GM23338 (cell line): ENCODE measurements around the gene ZSCAN23. TPM values are rescaled to one million over a fixed set of nuclear protein-coding genes. Genes with fewer than 3 reads are reported as not detected.
A peak's percentile ranks its signal among the peaks of the same experiment; 100 is the strongest.

Experiments
- ATAC-seq: fragments of 200-7000 bp; cut with Tn5 transposase; 3 replicates; pipeline ENCODE4 v1.9.1; 2020
- DNase-seq: peaks from one replicate; pipeline ENCODE4 v3.0.0-alpha.2; 2015; ENCODE audit warnings: low spot score
- H2AFZ ChIP-seq: fragments of 200-600 bp; sonication (generic); 2 replicates; pipeline ENCODE4 v1.8.0; 2016; ENCODE audit warnings: antibody characterized with exemption, mild to moderate bottlenecking, moderate library complexity
- H3F3A ChIP-seq: fragments of 200-600 bp; sonication (generic); replicated peaks from 2 replicates; pipeline ENCODE4 v1.8.0; 2017; ENCODE audit warnings: antibody characterized with exemption, mixed run types, low read depth
- H3K27ac ChIP-seq: fragments of 200-600 bp; sonication (generic); 2 replicates; pipeline ENCODE4 v1.6.1; 2016; ENCODE audit warnings: low read depth
- H3K27me3 ChIP-seq: fragments of 200-600 bp; sonication (generic); 2 replicates; pipeline ENCODE4 v1.8.0; 2016; ENCODE audit warnings: mild to moderate bottlenecking, mixed run types, moderate library complexity; ENCODE audit not compliant: insufficient read depth
- H3K36me3 ChIP-seq: fragments of 200-600 bp; sonication (generic); 2 replicates; pipeline ENCODE4 v1.8.0; 2016; ENCODE audit warnings: mild to moderate bottlenecking; ENCODE audit not compliant: insufficient read depth
- H3K4me1 ChIP-seq: fragments of 200-600 bp; sonication (generic); 2 replicates; pipeline ENCODE4 v1.8.0; 2016; ENCODE audit warnings: mild to moderate bottlenecking, moderate library complexity; ENCODE audit not compliant: insufficient read depth
- H3K4me2 ChIP-seq: fragments of 200-600 bp; sonication (generic); 2 replicates; pipeline ENCODE4 v1.7.1; 2017; ENCODE audit warnings: mixed run types
- H3K4me3 ChIP-seq: fragments of 200-600 bp; sonication (generic); 2 replicates; pipeline ENCODE4 v1.6.1; 2016; ENCODE audit warnings: mixed run types
- H3K79me2 ChIP-seq: fragments of 200-600 bp; sonication (generic); replicated peaks from 2 replicates; pipeline ENCODE4 v1.8.0; 2017; ENCODE audit warnings: mild to moderate bottlenecking; ENCODE audit not compliant: insufficient read depth
- H3K9me2 ChIP-seq: fragments of 200-600 bp; sonication (generic); 2 replicates; pipeline ENCODE4 v1.8.0; 2017; ENCODE audit not compliant: insufficient read depth
- H4K20me1 ChIP-seq: fragments of 200-600 bp; sonication (generic); replicated peaks from 2 replicates; pipeline ENCODE4 v1.8.0; 2017; ENCODE audit warnings: mild to moderate bottlenecking; ENCODE audit not compliant: insufficient read depth
- H3K27ac Mint-ChIP-seq: 2 replicates; pipeline ENCODE4 v1.8.0; 2020; ENCODE audit warnings: inconsistent platforms, mild to moderate bottlenecking, moderate library complexity, mixed read lengths
- H3K27me3 Mint-ChIP-seq: 3 replicates; pipeline ENCODE4 v1.8.0; 2022; ENCODE audit warnings: low read depth, mild to moderate bottlenecking, moderate library complexity, mixed read lengths, inconsistent platforms; ENCODE audit not compliant: insufficient read depth, poor library complexity
- H3K36me3 Mint-ChIP-seq: 3 replicates; pipeline ENCODE4 v1.8.0; 2021; ENCODE audit warnings: low read depth, mild to moderate bottlenecking, inconsistent platforms, moderate library complexity, mixed read lengths
- H3K4me1 Mint-ChIP-seq: 3 replicates; pipeline ENCODE4 v1.8.0; 2020; ENCODE audit warnings: mild to moderate bottlenecking, inconsistent platforms, mixed read lengths
- H3K4me3 Mint-ChIP-seq: 3 replicates; pipeline ENCODE4 v1.8.0; 2021; ENCODE audit warnings: moderate library complexity, mild to moderate bottlenecking, inconsistent platforms, mixed read lengths
- H3K9me3 Mint-ChIP-seq: 3 replicates; pipeline ENCODE4 v1.8.0; 2020; ENCODE audit warnings: moderate library complexity, mild to moderate bottlenecking, inconsistent platforms, mixed read lengths
- EZH2 ChIP-seq: fragments of 200-600 bp; sonication (generic); IDR thresholded peaks from one replicate; pipeline ENCODE4 v1.8.0; 2017; ENCODE audit warnings: antibody characterized with exemption, mild to moderate bottlenecking, low read depth; ENCODE audit not compliant: unreplicated experiment
- EZH2phosphoT487 ChIP-seq: fragments of 200-600 bp; sonication (generic); IDR thresholded peaks from one replicate; pipeline ENCODE4 v1.8.1; 2018; ENCODE audit warnings: antibody characterized with exemption; ENCODE audit not compliant: unreplicated experiment
- JUNB ChIP-seq: IDR thresholded peaks from one replicate; pipeline ENCODE4 v1.6.1; 2016; ENCODE audit warnings: antibody characterized with exemption; ENCODE audit not compliant: unreplicated experiment
- POLR2AphosphoS5 ChIP-seq: IDR thresholded peaks from 2 replicates; pipeline ENCODE4 v1.6.1; 2016; ENCODE audit warnings: antibody characterized with exemption, low read depth
- STAT1 ChIP-seq: IDR thresholded peaks from one replicate; pipeline ENCODE4 v1.6.1; 2016; ENCODE audit warnings: antibody characterized with exemption; ENCODE audit not compliant: unreplicated experiment
- ZNF331 ChIP-seq: fragments of 250-450 bp; sonication (Bioruptor Pico); IDR thresholded peaks from 2 replicates; pipeline ENCODE4 v1.5.0; 2020; ENCODE audit warnings: low read depth, mild to moderate bottlenecking, moderate library complexity
- polyA plus RNA-seq: library from polyadenylated mRNA; unstranded; fragments of >200 nt; fragmentation: Nextera tagmentation; extraction: Ambion mirVana; gene quantifications from 2 replicates; pipeline ENCODE4 v1.2.1, GENCODE V29; 2016
- total RNA-seq: library from RNA; depleted of rRNA; stranded (reverse); fragments of >200 nt; shearing (Covaris generic); gene quantifications from 2 replicates; pipeline ENCODE4 v1.2.3, GENCODE V29; 2014
- TF ChIP-seq, protein P1 (sequence below), 2 experiments: fragments of 200-600 bp in 1 of 2; sonication (generic) in 1 of 2; conservative IDR thresholded peaks; 2 replicates each; pipeline versions ENCODE4 v1.5.1 to v1.6.1; 2016 to 2017; ENCODE audit warnings: antibody characterized with exemption in 2 of 2, low read depth in 2 of 2, mild to moderate bottlenecking in 2 of 2, moderate library complexity in 1 of 2
- TF ChIP-seq, protein P2 (sequence below): IDR thresholded peaks from 2 replicates; pipeline ENCODE4 v1.6.1; 2016; ENCODE audit warnings: antibody characterized with exemption
- TF ChIP-seq, protein P3 (sequence below): IDR thresholded peaks from one replicate; pipeline ENCODE4 v1.6.1; 2018; ENCODE audit warnings: antibody characterized with exemption; ENCODE audit not compliant: unreplicated experiment

ZSCAN23 gene
- total and polyA plus RNA-seq, 2 experiments from 2014 or later: 1.9 to 7.8 TPM

DNA sequence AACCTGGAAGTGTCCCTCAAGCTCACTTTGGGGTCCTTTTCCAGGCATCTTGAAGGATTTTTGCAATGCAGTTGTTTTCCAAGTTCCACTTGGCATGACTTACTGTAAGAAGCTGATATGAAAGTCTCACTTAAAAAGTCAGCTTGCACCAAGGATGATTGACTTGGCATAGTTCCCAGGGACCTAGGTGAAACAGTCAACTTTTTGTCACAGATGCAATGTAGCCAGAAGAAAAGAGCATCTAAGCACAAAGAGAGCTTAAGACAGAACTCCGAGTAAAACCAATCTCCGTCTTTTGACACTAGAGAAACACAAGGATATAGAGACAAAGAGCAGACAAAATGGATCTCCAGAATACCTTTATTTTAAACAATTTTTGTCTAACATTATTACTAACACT, 41.1 kb downstream of the ZSCAN23 start:
- H3K27ac Mint-ChIP-seq: no peak overlapping the region
- H3K27ac ChIP-seq: no peak overlapping the region
- H3K4me1 ChIP-seq: 0 out of 2 replicates have a peak, but pooled peaks cover 5% of the 10 kb centered on the region
- H3K4me1 Mint-ChIP-seq: peaks cover 12% of the 10 kb centered on the region
- H3K79me2 ChIP-seq: peaks cover 13% of the 10 kb centered on the region
- H4K20me1 ChIP-seq: peaks cover 3% of the 10 kb centered on the region
- peaks cover 29% of the 10 kb centered on the region for H3K27me3 ChIP-seq
- peaks cover 13% of the 10 kb centered on the region for H3K36me3 Mint-ChIP-seq
- peaks cover 4% of the 10 kb centered on the region for H3K36me3 ChIP-seq
- H3K9me3 Mint-ChIP-seq: no peaks in the 10 kb centered on the region
- ATAC-seq (no peak), DNase-seq (no peak)
- no peak overlapping the region for H3K4me2 ChIP-seq
- no peaks in the 10 kb centered on the region for H3F3A ChIP-seq
- H3K27me3 Mint-ChIP-seq: peaks cover 8% of the 10 kb centered on the region
- no peak overlapping the region for H3K4me3 ChIP-seq
- H3K9me2 ChIP-seq: no peaks in the 10 kb centered on the region
- H2AFZ ChIP-seq: no peak overlapping the region; the same call in 1 of the 2 replicates
- no peak overlapping the region for H3K4me3 Mint-ChIP-seq
- no peak for TF ChIP-seq POLR2AphosphoS5
- TF ChIP-seq EZH2phosphoT487: no peak
- TF ChIP-seq ZNF331: no peak
- TF ChIP-seq, protein P1, sequence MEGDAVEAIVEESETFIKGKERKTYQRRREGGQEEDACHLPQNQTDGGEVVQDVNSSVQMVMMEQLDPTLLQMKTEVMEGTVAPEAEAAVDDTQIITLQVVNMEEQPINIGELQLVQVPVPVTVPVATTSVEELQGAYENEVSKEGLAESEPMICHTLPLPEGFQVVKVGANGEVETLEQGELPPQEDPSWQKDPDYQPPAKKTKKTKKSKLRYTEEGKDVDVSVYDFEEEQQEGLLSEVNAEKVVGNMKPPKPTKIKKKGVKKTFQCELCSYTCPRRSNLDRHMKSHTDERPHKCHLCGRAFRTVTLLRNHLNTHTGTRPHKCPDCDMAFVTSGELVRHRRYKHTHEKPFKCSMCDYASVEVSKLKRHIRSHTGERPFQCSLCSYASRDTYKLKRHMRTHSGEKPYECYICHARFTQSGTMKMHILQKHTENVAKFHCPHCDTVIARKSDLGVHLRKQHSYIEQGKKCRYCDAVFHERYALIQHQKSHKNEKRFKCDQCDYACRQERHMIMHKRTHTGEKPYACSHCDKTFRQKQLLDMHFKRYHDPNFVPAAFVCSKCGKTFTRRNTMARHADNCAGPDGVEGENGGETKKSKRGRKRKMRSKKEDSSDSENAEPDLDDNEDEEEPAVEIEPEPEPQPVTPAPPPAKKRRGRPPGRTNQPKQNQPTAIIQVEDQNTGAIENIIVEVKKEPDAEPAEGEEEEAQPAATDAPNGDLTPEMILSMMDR (conservative IDR thresholded peaks at IDR 0.05; ENCODE audit: low read depth in 2 of 2): no peak
- no peak for TF ChIP-seq STAT1
- TF ChIP-seq JUNB: no peak

DNA sequence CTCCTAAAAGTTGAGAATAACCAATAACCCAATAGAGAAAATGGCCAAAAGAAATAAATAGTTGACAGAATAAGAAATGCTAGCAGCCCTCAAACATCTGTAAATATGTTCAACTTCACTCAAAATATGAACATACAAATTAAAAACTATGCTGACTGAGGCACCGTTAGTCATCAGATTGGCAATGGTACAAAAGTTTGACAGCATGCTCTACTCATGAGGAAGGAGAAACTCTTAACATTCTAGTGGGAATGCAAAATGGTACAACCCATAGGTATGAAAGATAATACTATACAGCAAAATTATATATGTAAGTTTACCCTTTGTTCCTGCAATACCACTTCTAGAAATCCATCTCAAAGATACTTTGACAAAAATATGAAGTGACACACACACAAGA, 42.1 kb downstream of the ZSCAN23 start:
- no peak overlapping the region for H3K27ac Mint-ChIP-seq
- 0 out of 2 replicates have a peak, but pooled peaks cover 5% of the 10 kb centered on the region for H3K4me1 ChIP-seq
- no peak overlapping the region for H3K27ac ChIP-seq
- peaks cover 29% of the 10 kb centered on the region for H3K27me3 ChIP-seq
- peaks cover 7% of the 10 kb centered on the region for H3K36me3 ChIP-seq
- peaks cover 12% of the 10 kb centered on the region for H3K4me1 Mint-ChIP-seq
- no peaks in the 10 kb centered on the region for H3K9me3 Mint-ChIP-seq
- DNase-seq: no peak
- peaks cover 7% of the 10 kb centered on the region for H4K20me1 ChIP-seq
- peaks cover 8% of the 10 kb centered on the region for H3K27me3 Mint-ChIP-seq
- H3K4me3 ChIP-seq: no peak overlapping the region
- no peak for ATAC-seq
- no peaks in the 10 kb centered on the region for H3F3A ChIP-seq
- no peak overlapping the region for H3K4me2 ChIP-seq
- peak overlapping the region; percentile 48; the same call in 2 of the 3 replicates for H3K4me3 Mint-ChIP-seq
- H3K36me3 Mint-ChIP-seq: peaks cover 24% of the 10 kb centered on the region
- no peaks in the 10 kb centered on the region for H3K9me2 ChIP-seq
- no peak overlapping the region for H2AFZ ChIP-seq
- TF ChIP-seq, protein P2, sequence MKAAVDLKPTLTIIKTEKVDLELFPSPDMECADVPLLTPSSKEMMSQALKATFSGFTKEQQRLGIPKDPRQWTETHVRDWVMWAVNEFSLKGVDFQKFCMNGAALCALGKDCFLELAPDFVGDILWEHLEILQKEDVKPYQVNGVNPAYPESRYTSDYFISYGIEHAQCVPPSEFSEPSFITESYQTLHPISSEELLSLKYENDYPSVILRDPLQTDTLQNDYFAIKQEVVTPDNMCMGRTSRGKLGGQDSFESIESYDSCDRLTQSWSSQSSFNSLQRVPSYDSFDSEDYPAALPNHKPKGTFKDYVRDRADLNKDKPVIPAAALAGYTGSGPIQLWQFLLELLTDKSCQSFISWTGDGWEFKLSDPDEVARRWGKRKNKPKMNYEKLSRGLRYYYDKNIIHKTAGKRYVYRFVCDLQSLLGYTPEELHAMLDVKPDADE: no peak
- no peak for TF ChIP-seq EZH2
- no peak for TF ChIP-seq POLR2AphosphoS5
- TF ChIP-seq ZNF331: no peak
- TF ChIP-seq, protein P1 (conservative IDR thresholded peaks at IDR 0.05; ENCODE audit: low read depth in 2 of 2): no peak
- TF ChIP-seq, protein P3, sequence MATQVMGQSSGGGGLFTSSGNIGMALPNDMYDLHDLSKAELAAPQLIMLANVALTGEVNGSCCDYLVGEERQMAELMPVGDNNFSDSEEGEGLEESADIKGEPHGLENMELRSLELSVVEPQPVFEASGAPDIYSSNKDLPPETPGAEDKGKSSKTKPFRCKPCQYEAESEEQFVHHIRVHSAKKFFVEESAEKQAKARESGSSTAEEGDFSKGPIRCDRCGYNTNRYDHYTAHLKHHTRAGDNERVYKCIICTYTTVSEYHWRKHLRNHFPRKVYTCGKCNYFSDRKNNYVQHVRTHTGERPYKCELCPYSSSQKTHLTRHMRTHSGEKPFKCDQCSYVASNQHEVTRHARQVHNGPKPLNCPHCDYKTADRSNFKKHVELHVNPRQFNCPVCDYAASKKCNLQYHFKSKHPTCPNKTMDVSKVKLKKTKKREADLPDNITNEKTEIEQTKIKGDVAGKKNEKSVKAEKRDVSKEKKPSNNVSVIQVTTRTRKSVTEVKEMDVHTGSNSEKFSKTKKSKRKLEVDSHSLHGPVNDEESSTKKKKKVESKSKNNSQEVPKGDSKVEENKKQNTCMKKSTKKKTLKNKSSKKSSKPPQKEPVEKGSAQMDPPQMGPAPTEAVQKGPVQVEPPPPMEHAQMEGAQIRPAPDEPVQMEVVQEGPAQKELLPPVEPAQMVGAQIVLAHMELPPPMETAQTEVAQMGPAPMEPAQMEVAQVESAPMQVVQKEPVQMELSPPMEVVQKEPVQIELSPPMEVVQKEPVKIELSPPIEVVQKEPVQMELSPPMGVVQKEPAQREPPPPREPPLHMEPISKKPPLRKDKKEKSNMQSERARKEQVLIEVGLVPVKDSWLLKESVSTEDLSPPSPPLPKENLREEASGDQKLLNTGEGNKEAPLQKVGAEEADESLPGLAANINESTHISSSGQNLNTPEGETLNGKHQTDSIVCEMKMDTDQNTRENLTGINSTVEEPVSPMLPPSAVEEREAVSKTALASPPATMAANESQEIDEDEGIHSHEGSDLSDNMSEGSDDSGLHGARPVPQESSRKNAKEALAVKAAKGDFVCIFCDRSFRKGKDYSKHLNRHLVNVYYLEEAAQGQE: no peak
- TF ChIP-seq JUNB: no peak
- no peak for TF ChIP-seq EZH2phosphoT487
- TF ChIP-seq STAT1: no peak
- peaks cover 19% of the 10 kb centered on the region for H3K79me2 ChIP-seq
